ENCODE results near the gene EEF1AKMT4. TPM values are rescaled to one million over a fixed set of nuclear protein-coding genes. Genes with fewer than 3 reads are reported as not detected.

The EEF1AKMT4 gene
- 11.7 and 12.1 TPM in 2 replicates for total RNA-seq (2021)
- Bru-seq, nascent RNA: percentile 64 among the genes with signal in this experiment
- BruChase-seq, experiment 1, labeled RNA remaining after a 2-hour chase: percentile 49 among the genes with signal in this experiment
- percentile 79 among the genes with signal in this experiment for BruChase-seq, experiment 2, labeled RNA remaining after a 6-hour chase
- long read RNA-seq, transcript EEF1AKMT4-201 (3 exons, 1,823 nt): major isoform, 37 of 40 reads
- long read RNA-seq, partial matches to known transcripts: 0 of 40 reads
- long read RNA-seq, other reads (novel, unspliced or antisense): 3 of 40 reads

DNA sequence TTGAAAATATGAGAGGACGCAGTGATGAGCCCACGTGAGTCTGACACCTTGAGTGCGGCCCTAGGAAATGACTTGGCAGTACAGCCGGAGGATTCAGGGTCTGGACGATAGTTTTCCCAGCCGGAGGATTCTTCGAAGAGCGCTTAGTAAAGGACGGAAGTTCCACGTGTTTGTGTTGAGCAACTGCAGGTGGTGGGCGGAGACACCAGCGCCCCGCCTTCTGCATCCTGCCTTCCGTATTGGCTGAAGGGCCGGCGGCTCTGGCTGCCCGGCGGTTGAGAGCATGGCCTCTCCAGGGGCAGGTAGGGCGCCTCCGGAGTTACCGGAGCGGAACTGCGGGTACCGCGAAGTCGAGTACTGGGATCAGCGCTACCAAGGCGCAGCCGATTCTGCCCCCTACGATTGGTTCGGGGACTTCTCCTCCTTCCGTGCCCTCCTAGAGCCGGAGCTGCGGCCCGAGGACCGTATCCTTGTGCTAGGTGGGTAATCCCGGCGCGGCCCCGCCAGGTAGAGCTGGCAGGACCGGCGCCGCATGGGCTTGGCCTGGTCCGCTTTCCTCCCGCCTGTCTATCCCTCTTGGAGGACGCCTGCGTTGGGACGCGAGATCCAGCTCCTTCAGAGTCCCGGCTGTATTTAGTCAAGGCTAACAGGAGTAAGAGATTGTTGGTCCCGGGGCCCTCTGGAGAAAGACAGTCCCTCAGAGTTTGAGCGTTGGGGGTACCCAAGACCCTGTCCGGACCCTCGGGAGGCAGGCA, at the start of gene EEF1AKMT4:
Gene EEF1AKMT4, plus strand, starts transcription at position 261 of the 755 bp plus-strand sequence. Its CDS starts 23 bp downstream, at position 284.
- TF ChIP-seq, protein P1, sequence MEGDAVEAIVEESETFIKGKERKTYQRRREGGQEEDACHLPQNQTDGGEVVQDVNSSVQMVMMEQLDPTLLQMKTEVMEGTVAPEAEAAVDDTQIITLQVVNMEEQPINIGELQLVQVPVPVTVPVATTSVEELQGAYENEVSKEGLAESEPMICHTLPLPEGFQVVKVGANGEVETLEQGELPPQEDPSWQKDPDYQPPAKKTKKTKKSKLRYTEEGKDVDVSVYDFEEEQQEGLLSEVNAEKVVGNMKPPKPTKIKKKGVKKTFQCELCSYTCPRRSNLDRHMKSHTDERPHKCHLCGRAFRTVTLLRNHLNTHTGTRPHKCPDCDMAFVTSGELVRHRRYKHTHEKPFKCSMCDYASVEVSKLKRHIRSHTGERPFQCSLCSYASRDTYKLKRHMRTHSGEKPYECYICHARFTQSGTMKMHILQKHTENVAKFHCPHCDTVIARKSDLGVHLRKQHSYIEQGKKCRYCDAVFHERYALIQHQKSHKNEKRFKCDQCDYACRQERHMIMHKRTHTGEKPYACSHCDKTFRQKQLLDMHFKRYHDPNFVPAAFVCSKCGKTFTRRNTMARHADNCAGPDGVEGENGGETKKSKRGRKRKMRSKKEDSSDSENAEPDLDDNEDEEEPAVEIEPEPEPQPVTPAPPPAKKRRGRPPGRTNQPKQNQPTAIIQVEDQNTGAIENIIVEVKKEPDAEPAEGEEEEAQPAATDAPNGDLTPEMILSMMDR (conservative IDR thresholded peaks at IDR 0.05): peak; percentile 30; the same call in 1 of the 2 replicates
- TF ChIP-seq EZH2 (IDR thresholded peaks at IDR 0.05; ENCODE audit: low read depth): no peak
- Histone ChIP-seq H3K4me2 (peak within 1 kb of the TSS; percentile 100), H3K27ac (peak within 1 kb of the TSS; percentile 90), H3K9me2 (ENCODE audit: insufficient read depth) (no peaks in the 10 kb centered on the region), H3K36me3 (ENCODE audit: low read depth) (peaks cover 18% of the 10 kb centered on the region), H3K79me2 (ENCODE audit: low read depth) (peaks cover 74% of the 10 kb centered on the region), H3K4me1 (replicated peaks; ENCODE audit: insufficient read depth) (peaks cover 18% of the 10 kb centered on the region), H3F3A (ENCODE audit: insufficient read depth, low read depth) (peaks cover 37% of the 10 kb centered on the region), H3K9me3 (ENCODE audit: insufficient read depth, low read depth) (no peaks in the 10 kb centered on the region), H3K4me3 (peak within 1 kb of the TSS; percentile 96), H4K20me1 (ENCODE audit: insufficient read depth) (peaks cover 6% of the 10 kb centered on the region; the same call in 1 of the 2 replicates), H2AFZ (peak within 1 kb of the TSS; percentile 100), H3K27me3 (ENCODE audit: insufficient read depth, low read depth) (no peaks in the 10 kb centered on the region)
- BruUV-seq (replicated peaks): TSS peak; percentile 48
- ChIA-PET CTCF (interaction anchor here (0.9 to 1.0 kb wide), 3 partner anchors 11 to 97 kb away, joined by 4 to 10 read pairs (median 5); no protein-coding TSS in a partner anchor), POLR2A (ENCODE audit: unreplicated experiment) (interaction anchor here (0.6 kb wide), 1 partner anchor 13 kb away, joined by 22 read pairs; no protein-coding TSS in a partner anchor)
- intact Hi-C loops (cut with micrococcal nuclease; ENCODE audit: unreplicated experiment): loop anchor here (1.0 to 5.0 kb wide), 7 partner anchors 11 to 354 kb away; partner anchors contain the start of gene PSMD2
- peak; percentile 98 to 99 for DNase-seq

DNA sequence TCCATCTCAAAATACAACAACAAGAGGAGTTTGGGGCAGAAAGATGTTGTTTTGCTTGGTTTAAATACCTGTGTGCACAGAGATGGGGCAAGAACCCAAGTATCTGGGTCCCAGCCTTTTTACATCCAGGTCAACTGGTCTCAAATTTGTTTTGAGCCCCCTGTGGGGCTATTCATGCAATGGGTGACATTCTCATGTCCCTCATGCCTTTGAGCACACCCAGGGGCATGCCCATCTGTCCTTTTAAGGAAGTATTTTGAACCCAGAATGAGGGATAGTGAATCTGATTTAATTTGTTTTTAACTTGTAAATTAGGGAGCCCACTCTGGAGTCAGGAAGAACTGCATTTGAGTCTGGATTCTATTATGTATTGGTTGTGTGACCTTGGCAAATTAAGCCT, 48.6 kb upstream of the EEF1AKMT4 start:
- Histone ChIP-seq H3K36me3 (ENCODE audit: low read depth) (0 out of 2 replicates have a peak, but pooled peaks cover 2% of the 10 kb centered on the region), H3K4me1 (replicated peaks; ENCODE audit: insufficient read depth) (no peaks in the 10 kb centered on the region), H3F3A (ENCODE audit: insufficient read depth, low read depth) (no peaks in the 10 kb centered on the region), H4K20me1 (ENCODE audit: insufficient read depth) (no peaks in the 10 kb centered on the region), H3K4me2 (no peak overlapping the region), H3K9me2 (ENCODE audit: insufficient read depth) (no peaks in the 10 kb centered on the region), H3K9me3 (ENCODE audit: insufficient read depth, low read depth) (no peaks in the 10 kb centered on the region), H3K27me3 (ENCODE audit: insufficient read depth, low read depth) (peaks cover 6% of the 10 kb centered on the region), H3K27ac (no peak overlapping the region), H3K79me2 (ENCODE audit: low read depth) (no peaks in the 10 kb centered on the region), H3K4me3 (no peak overlapping the region), H2AFZ (no peak overlapping the region)
- TF ChIP-seq EZH2 (IDR thresholded peaks at IDR 0.05; ENCODE audit: low read depth): no peak
- TF ChIP-seq, protein P1 (conservative IDR thresholded peaks at IDR 0.05): no peak
- no peak for DNase-seq
- ChIA-PET CTCF (no interaction called here), POLR2A (ENCODE audit: unreplicated experiment) (no interaction called here)
- BruUV-seq (replicated peaks): no TSS peak
- intact Hi-C loops (cut with micrococcal nuclease; ENCODE audit: unreplicated experiment): no loop called here

DNA sequence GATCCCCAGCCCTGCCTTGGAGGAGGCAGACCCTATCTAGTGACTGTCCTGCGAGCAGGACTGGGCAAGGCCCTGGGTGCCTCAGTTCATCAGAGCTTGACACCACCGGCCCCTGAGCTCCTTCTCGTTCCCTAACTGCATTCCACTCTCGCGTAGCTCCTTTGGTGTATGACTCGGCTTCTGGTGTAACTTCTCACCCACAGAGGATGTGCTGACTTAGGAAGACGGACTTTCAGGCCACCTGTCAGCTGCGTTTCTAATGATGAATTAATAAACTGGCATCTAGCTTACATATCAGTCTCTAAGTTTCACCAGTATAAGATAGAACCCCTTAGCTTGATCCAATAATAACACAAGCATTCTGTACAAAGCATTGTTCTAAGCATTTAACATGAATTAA, 45.9 kb upstream of the EEF1AKMT4 start:
- Histone ChIP-seq H3K27me3 (ENCODE audit: insufficient read depth, low read depth) (peaks cover 27% of the 10 kb centered on the region), H4K20me1 (ENCODE audit: insufficient read depth) (no peaks in the 10 kb centered on the region), H3K27ac (no peak overlapping the region), H3K4me2 (no peak overlapping the region), H2AFZ (no peak overlapping the region), H3K36me3 (ENCODE audit: low read depth) (no peaks in the 10 kb centered on the region), H3F3A (ENCODE audit: insufficient read depth, low read depth) (no peaks in the 10 kb centered on the region), H3K9me3 (ENCODE audit: insufficient read depth, low read depth) (no peaks in the 10 kb centered on the region), H3K4me1 (replicated peaks; ENCODE audit: insufficient read depth) (no peaks in the 10 kb centered on the region), H3K9me2 (ENCODE audit: insufficient read depth) (no peaks in the 10 kb centered on the region), H3K79me2 (ENCODE audit: low read depth) (no peaks in the 10 kb centered on the region), H3K4me3 (no peak overlapping the region)
- no peak for DNase-seq
- TF ChIP-seq, protein P1 (conservative IDR thresholded peaks at IDR 0.05): no peak
- TF ChIP-seq EZH2 (IDR thresholded peaks at IDR 0.05; ENCODE audit: low read depth): no peak
- POLR2A ChIA-PET (ENCODE audit: unreplicated experiment): interaction anchor here (0.7 kb wide), 2 partner anchors 9 to 27 kb away, joined by 3 to 4 read pairs; no protein-coding TSS in a partner anchor
- BruUV-seq (replicated peaks): no TSS peak
- CTCF ChIA-PET: no interaction called here
- intact Hi-C loops (cut with micrococcal nuclease; ENCODE audit: unreplicated experiment): no loop called here

Data from PC-9 (cell line).